ENCODE data around the gene HSD17B8.

The HSD17B8 gene

GRCh38 chr6:33204415-33205190, at the start of gene HSD17B8:
Gene HSD17B8, plus strand, starts transcription at chr6:33204655. Its CDS starts 14 bp downstream, at chr6:33204669.
- TF ChIP-seq CTCF (IDR thresholded peaks at IDR 0.05; ENCODE audit: control extremely low read depth, extremely low read depth, low read depth, missing control alignments) = no peak
- POLR2A ChIA-PET = interaction anchor here (0.6 to 1.1 kb wide), 4 partner anchors 10 to 274 kb away, joined by 4 to 7 read pairs (median 4); partner anchors contain the start of gene COL11A2
- CTCF ChIA-PET = interaction anchor here (2.5 kb wide), 1 partner anchor 44 kb away, joined by 16 read pairs; no protein-coding TSS in a partner anchor
- peak; percentile 94 for DNase-seq (ENCODE audit: extremely low spot score)

- no peak for DNase-seq (ENCODE audit: extremely low spot score)
- CTCF ChIA-PET = interaction anchor here (1.0 to 3.7 kb wide), 3 partner anchors 7 to 92 kb away, joined by 3 to 27 read pairs (median 5); no protein-coding TSS in a partner anchor
- no peak for TF ChIP-seq CTCF (IDR thresholded peaks at IDR 0.05; ENCODE audit: control extremely low read depth, extremely low read depth, low read depth, missing control alignments)
- POLR2A ChIA-PET = no interaction called here
These were observed 47.9 kb upstream of the HSD17B8 start for GRCh38 chr6:33156561-33156960.

GRCh38 chr6:33156964-33157363, 47.5 kb upstream of the HSD17B8 start:
- DNase-seq (ENCODE audit: extremely low spot score) = no peak
- ChIA-PET POLR2A (no interaction called here), CTCF (interaction anchor here (1.0 to 3.7 kb wide), 5 partner anchors 8 to 271 kb away, joined by 3 to 27 read pairs (median 3); no protein-coding TSS in a partner anchor)
- TF ChIP-seq CTCF (IDR thresholded peaks at IDR 0.05; ENCODE audit: control extremely low read depth, extremely low read depth, low read depth, missing control alignments) = no peak

- no peak for DNase-seq (ENCODE audit: extremely low spot score)
- CTCF ChIA-PET = interaction anchor here (0.6 to 4.9 kb wide), 12 partner anchors 8 to 95 kb away, joined by 3 to 41 read pairs (median 5); no protein-coding TSS in a partner anchor
These were observed 44.4 kb upstream of the HSD17B8 start for GRCh38 chr6:33160096-33160495.

GRCh38 chr6:33160728-33161344, 43.6 kb upstream of the HSD17B8 start:
- ChIA-PET CTCF (interaction anchor here (0.6 to 4.9 kb wide), 21 partner anchors 10 to 220 kb away, joined by 3 to 41 read pairs (median 4); partner anchors contain the start of genes HLA-DMA and HLA-DMB), POLR2A (no interaction called here)
- DNase-seq (ENCODE audit: extremely low spot score) = no peak
- TF ChIP-seq CTCF (IDR thresholded peaks at IDR 0.05; ENCODE audit: control extremely low read depth, extremely low read depth, low read depth, missing control alignments) = no peak

More at GRCh38 chr6:33160096-33160495, 44.4 kb upstream of the HSD17B8 start:
- POLR2A ChIA-PET = no interaction called here
- no peak for TF ChIP-seq CTCF (IDR thresholded peaks at IDR 0.05; ENCODE audit: control extremely low read depth, extremely low read depth, low read depth, missing control alignments)
